ENCODE data around the gene CADM1.

The CADM1 gene

DNA sequence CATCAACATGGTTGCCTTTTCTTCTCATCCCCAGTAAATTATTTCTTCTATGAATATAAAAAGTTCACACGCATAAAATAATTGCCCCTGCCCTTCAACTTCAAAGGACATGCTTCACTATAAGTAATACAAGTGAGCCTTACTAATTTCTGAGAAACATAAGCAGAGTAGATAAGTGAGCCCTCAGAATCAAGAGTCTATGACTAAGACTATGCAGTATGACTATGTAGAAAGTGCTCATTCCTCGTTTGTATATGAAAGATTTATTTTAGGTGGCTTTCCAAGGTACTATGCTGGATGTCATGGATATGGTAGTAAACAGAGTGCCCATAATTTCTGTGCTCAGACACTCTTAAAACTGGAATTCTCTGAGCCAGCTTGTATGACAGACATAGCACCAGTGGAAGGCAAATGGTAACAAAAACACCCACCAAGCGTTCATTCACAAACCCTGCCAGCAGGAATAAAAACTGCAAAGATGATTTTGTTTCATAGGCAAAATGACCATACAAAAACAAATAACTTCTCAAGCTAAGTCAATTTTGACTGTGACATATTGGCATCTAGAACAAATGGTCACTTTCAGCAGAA is 189.8 kb downstream of the CADM1 start:
- no peak overlapping the region for H3K23ac ChIP-seq (ENCODE audit: low read depth, low read length, poor library complexity)
- H2BK120ac ChIP-seq (ENCODE audit: low read depth, low read length), result no peak overlapping the region
- DNase-seq (ENCODE audit: low spot score), result no peak
- H2AK5ac ChIP-seq (ENCODE audit: low read depth, low read length), result no peak overlapping the region
- no peaks in the 10 kb centered on the region for H3K27me3 ChIP-seq (ENCODE audit: control insufficient read depth in 3 of 3, insufficient read depth in 3 of 3, low read depth in 1 of 3, low read length in 3 of 3)
- H2BK12ac ChIP-seq (ENCODE audit: low read length), result no peak overlapping the region
- H4K91ac ChIP-seq (ENCODE audit: low read depth, low read length, poor library complexity), result no peak overlapping the region
- H3K4ac ChIP-seq (ENCODE audit: low read length), result no peak overlapping the region
- H4K8ac ChIP-seq (ENCODE audit: low read depth, low read length), result no peak overlapping the region
- H3K79me1 ChIP-seq (ENCODE audit: low read depth, low read length), result peaks cover 2% of the 10 kb centered on the region
- no peak overlapping the region for H3K27ac ChIP-seq (replicated peaks; ENCODE audit: low read length)
- WGBS, 2 donors (ENCODE audit: extremely low coverage in 2 of 2, insufficient read length in 2 of 2, insufficient replicate concordance in 1 of 2), result no CpG with 5 or more reads among the region's 3 CpGs
- no peak overlapping the region for H2BK5ac ChIP-seq (ENCODE audit: low read length)
- H3K18ac ChIP-seq (ENCODE audit: low read length), result no peak overlapping the region
- H3K4me1 ChIP-seq (ENCODE audit: control insufficient read depth in 2 of 2, insufficient read depth in 1 of 2, low read depth in 1 of 2, low read length in 2 of 2), result no peaks in the 10 kb centered on the region
- no peak overlapping the region for H2AFZ ChIP-seq (ENCODE audit: low read length)
- no peak overlapping the region for H3K4me3 ChIP-seq (ENCODE audit: low read length in 2 of 2)
- no peaks in the 10 kb centered on the region for H3K9me3 ChIP-seq (replicated peaks in 1 of 2; ENCODE audit: control insufficient read depth in 2 of 2, insufficient read depth in 1 of 2, low read depth in 1 of 2, low read length in 2 of 2)
- no peak overlapping the region for H3K4me2 ChIP-seq (ENCODE audit: insufficient read depth, low read length, poor library complexity, severe bottlenecking)
- H3K14ac ChIP-seq (ENCODE audit: low read length), result no peak overlapping the region
- no peak overlapping the region for H3K9ac ChIP-seq (ENCODE audit: low read depth, low read length, poor library complexity)
- peaks cover 0 to 2% of the 10 kb centered on the region in 2 donors for H3K36me3 ChIP-seq (replicated peaks in 1 of 2; ENCODE audit: control insufficient read depth in 2 of 2, insufficient read depth in 2 of 2, low read length in 2 of 2)
- no peak overlapping the region for H2BK15ac ChIP-seq (ENCODE audit: low read length)

DNA sequence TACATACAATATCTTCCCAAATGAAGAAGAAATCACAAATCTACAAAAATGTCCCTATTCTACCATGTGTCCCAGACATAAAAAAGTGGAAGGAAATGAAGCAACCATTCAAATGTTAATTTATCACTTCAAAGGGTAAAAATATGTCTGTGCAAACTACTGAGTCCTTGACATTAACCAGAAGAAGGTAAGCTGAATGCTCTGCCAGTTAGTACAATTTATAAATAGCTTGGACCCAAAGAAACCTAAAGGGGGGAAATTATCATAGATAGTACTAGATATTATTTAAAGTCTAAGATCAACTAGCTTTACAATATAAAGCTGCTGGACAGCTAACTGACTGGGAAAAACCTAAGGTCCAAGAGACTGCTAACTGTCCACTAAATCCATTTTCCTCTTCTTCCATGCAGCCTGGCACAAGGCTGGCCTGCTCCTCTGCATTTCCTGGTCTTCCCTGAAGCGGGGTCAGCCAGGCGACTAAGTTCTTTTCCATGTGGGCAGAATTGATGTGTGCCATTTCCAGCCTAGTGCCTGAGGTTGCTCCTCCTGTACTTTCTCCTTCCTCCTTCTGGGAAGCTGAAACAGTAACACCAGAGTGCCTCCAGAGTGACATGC is 190.9 kb downstream of the CADM1 start:
- Histone ChIP-seq H3K27ac (replicated peaks; ENCODE audit: low read length) (no peak overlapping the region), H3K18ac (ENCODE audit: low read length) (no peak overlapping the region), H3K4me2 (ENCODE audit: insufficient read depth, low read length, poor library complexity, severe bottlenecking) (no peak overlapping the region), H3K27me3 (ENCODE audit: control insufficient read depth in 3 of 3, insufficient read depth in 3 of 3, low read depth in 1 of 3, low read length in 3 of 3) (no peaks in the 10 kb centered on the region), H3K36me3 (replicated peaks in 1 of 2; ENCODE audit: control insufficient read depth in 2 of 2, insufficient read depth in 2 of 2, low read length in 2 of 2) (peaks cover 0 to 2% of the 10 kb centered on the region in 2 donors), H3K4me3 (ENCODE audit: low read length in 2 of 2) (no peak overlapping the region), H3K4me1 (ENCODE audit: control insufficient read depth in 2 of 2, insufficient read depth in 1 of 2, low read depth in 1 of 2, low read length in 2 of 2) (no peaks in the 10 kb centered on the region), H3K14ac (ENCODE audit: low read length) (no peak overlapping the region), H3K9me3 (replicated peaks in 1 of 2; ENCODE audit: control insufficient read depth in 2 of 2, insufficient read depth in 1 of 2, low read depth in 1 of 2, low read length in 2 of 2) (no peaks in the 10 kb centered on the region), H3K4ac (ENCODE audit: low read length) (no peak overlapping the region), H3K79me1 (ENCODE audit: low read depth, low read length) (peaks cover 2% of the 10 kb centered on the region), H2BK5ac (ENCODE audit: low read length) (no peak overlapping the region), H2BK120ac (ENCODE audit: low read depth, low read length) (no peak overlapping the region), H4K91ac (ENCODE audit: low read depth, low read length, poor library complexity) (no peak overlapping the region), H3K9ac (ENCODE audit: low read depth, low read length, poor library complexity) (no peak overlapping the region), H2BK12ac (ENCODE audit: low read length) (no peak overlapping the region), H2AK5ac (ENCODE audit: low read depth, low read length) (no peak overlapping the region), H2BK15ac (ENCODE audit: low read length) (no peak overlapping the region), H3K23ac (ENCODE audit: low read depth, low read length, poor library complexity) (no peak overlapping the region), H4K8ac (ENCODE audit: low read depth, low read length) (no peak overlapping the region), H2AFZ (ENCODE audit: low read length) (no peak overlapping the region)
- WGBS, 2 donors (ENCODE audit: extremely low coverage in 2 of 2, insufficient read length in 2 of 2, insufficient replicate concordance in 1 of 2), result no CpG with 5 or more reads among the region's 2 CpGs
- no peak for DNase-seq (ENCODE audit: low spot score)

DNA sequence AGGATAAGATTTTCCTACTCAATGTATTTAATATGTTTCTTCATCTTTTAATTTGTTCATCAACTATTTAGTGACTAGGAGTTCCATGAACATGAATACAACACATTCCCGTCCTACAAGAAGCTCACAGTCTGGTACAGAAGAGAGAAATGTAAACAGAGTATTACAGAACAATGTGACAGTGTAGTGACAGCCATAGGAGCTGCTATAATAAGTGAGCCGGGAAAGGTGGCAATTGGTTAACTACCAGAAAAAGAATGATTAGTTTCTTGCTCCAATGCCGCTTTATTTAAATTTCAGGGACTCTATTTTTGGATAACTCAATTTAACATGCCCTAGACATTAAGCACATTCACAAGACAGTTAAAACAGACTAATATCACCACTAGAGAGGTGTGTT is 192.3 kb downstream of the CADM1 start:
- Histone ChIP-seq H3K27ac (replicated peaks; ENCODE audit: low read length) (no peak overlapping the region), H3K4me3 (ENCODE audit: low read length in 2 of 2) (no peak overlapping the region), H3K27me3 (ENCODE audit: control insufficient read depth in 3 of 3, insufficient read depth in 3 of 3, low read depth in 1 of 3, low read length in 3 of 3) (no peaks in the 10 kb centered on the region), H2AK5ac (ENCODE audit: low read depth, low read length) (no peak overlapping the region), H3K4me2 (ENCODE audit: insufficient read depth, low read length, poor library complexity, severe bottlenecking) (no peak overlapping the region), H4K91ac (ENCODE audit: low read depth, low read length, poor library complexity) (no peak overlapping the region), H3K23ac (ENCODE audit: low read depth, low read length, poor library complexity) (no peak overlapping the region), H3K36me3 (replicated peaks in 1 of 2; ENCODE audit: control insufficient read depth in 2 of 2, insufficient read depth in 2 of 2, low read length in 2 of 2) (peaks cover 0 to 2% of the 10 kb centered on the region in 2 donors), H4K8ac (ENCODE audit: low read depth, low read length) (no peak overlapping the region), H3K79me1 (ENCODE audit: low read depth, low read length) (peaks cover 2% of the 10 kb centered on the region), H3K9ac (ENCODE audit: low read depth, low read length, poor library complexity) (no peak overlapping the region), H3K18ac (ENCODE audit: low read length) (no peak overlapping the region), H2BK120ac (ENCODE audit: low read depth, low read length) (no peak overlapping the region), H2AFZ (ENCODE audit: low read length) (no peak overlapping the region), H3K4me1 (ENCODE audit: control insufficient read depth in 2 of 2, insufficient read depth in 1 of 2, low read depth in 1 of 2, low read length in 2 of 2) (no peaks in the 10 kb centered on the region), H2BK5ac (ENCODE audit: low read length) (no peak overlapping the region), H3K14ac (ENCODE audit: low read length) (no peak overlapping the region), H2BK12ac (ENCODE audit: low read length) (no peak overlapping the region), H2BK15ac (ENCODE audit: low read length) (no peak overlapping the region), H3K9me3 (replicated peaks in 1 of 2; ENCODE audit: control insufficient read depth in 2 of 2, insufficient read depth in 1 of 2, low read depth in 1 of 2, low read length in 2 of 2) (no peaks in the 10 kb centered on the region), H3K4ac (ENCODE audit: low read length) (no peak overlapping the region)
- no CpG with 5 or more reads among the region's 3 CpGs for WGBS, 2 donors (ENCODE audit: extremely low coverage in 2 of 2, insufficient read length in 2 of 2, insufficient replicate concordance in 1 of 2)
- no peak for DNase-seq (ENCODE audit: low spot score)

DNA sequence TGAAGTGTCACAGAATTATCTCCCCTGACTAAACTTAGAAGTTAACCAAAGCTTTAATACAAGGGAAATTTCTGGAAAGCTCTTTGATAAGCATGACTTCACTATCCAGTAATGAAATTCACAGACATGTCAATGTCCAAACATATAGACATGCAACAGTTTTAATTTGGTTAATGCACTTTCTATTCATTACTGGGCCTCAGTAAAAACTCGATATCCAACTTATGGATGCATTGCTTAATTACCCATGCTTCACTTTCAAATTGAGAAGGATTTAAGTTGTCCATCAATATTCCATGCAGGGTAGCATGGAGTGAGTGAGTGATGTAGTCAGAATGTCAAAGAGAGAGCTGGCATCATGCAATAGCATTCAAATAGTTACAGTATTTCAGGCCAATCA is 197.5 kb downstream of the CADM1 start:
- no peak overlapping the region for H4K91ac ChIP-seq (ENCODE audit: low read depth, low read length, poor library complexity)
- H3K27ac ChIP-seq (replicated peaks; ENCODE audit: low read length), result no peak overlapping the region
- no peak overlapping the region for H3K4ac ChIP-seq (ENCODE audit: low read length)
- H2BK15ac ChIP-seq (ENCODE audit: low read length), result no peak overlapping the region
- no CpG with 5 or more reads among the region's 1 CpG for WGBS, 2 donors (ENCODE audit: extremely low coverage in 2 of 2, insufficient read length in 2 of 2, insufficient replicate concordance in 1 of 2)
- H2BK120ac ChIP-seq (ENCODE audit: low read depth, low read length), result no peak overlapping the region
- H3K4me3 ChIP-seq (ENCODE audit: low read length in 2 of 2), result no peak overlapping the region
- H2BK12ac ChIP-seq (ENCODE audit: low read length), result no peak overlapping the region
- no peak overlapping the region for H4K8ac ChIP-seq (ENCODE audit: low read depth, low read length)
- H3K79me1 ChIP-seq (ENCODE audit: low read depth, low read length), result peaks cover 2% of the 10 kb centered on the region
- no peak overlapping the region for H2AFZ ChIP-seq (ENCODE audit: low read length)
- H3K14ac ChIP-seq (ENCODE audit: low read length), result no peak overlapping the region
- H3K9me3 ChIP-seq (replicated peaks in 1 of 2; ENCODE audit: control insufficient read depth in 2 of 2, insufficient read depth in 1 of 2, low read depth in 1 of 2, low read length in 2 of 2), result no peaks in the 10 kb centered on the region
- H3K27me3 ChIP-seq (ENCODE audit: control insufficient read depth in 3 of 3, insufficient read depth in 3 of 3, low read depth in 1 of 3, low read length in 3 of 3), result no peaks in the 10 kb centered on the region
- H3K23ac ChIP-seq (ENCODE audit: low read depth, low read length, poor library complexity), result no peak overlapping the region
- no peak overlapping the region for H2AK5ac ChIP-seq (ENCODE audit: low read depth, low read length)
- H3K9ac ChIP-seq (ENCODE audit: low read depth, low read length, poor library complexity), result no peak overlapping the region
- peaks cover 4% of the 10 kb centered on the region in 2 donors for H3K4me1 ChIP-seq (ENCODE audit: control insufficient read depth in 2 of 2, insufficient read depth in 1 of 2, low read depth in 1 of 2, low read length in 2 of 2)
- DNase-seq (ENCODE audit: low spot score), result no peak
- no peaks in the 10 kb centered on the region for H3K36me3 ChIP-seq (replicated peaks in 1 of 2; ENCODE audit: control insufficient read depth in 2 of 2, insufficient read depth in 2 of 2, low read length in 2 of 2)
- no peak overlapping the region for H3K4me2 ChIP-seq (ENCODE audit: insufficient read depth, low read length, poor library complexity, severe bottlenecking)
- no peak overlapping the region for H2BK5ac ChIP-seq (ENCODE audit: low read length)
- H3K18ac ChIP-seq (ENCODE audit: low read length), result no peak overlapping the region

All from neuronal stem cell (in vitro differentiated cells).